ENCODE data around the gene IZUMO4.

Gene IZUMO4

GRCh38 chr19:2049741-2050348 lies 46.9 kb upstream of the IZUMO4 start:
- Histone ChIP-seq H3K4me1 (ENCODE audit: control extremely low read depth in 1 of 4, control insufficient read depth in 4 of 4, insufficient read depth in 4 of 4, low read length in 3 of 4) (peaks cover 0 to 50% (median 41%) of the 10 kb centered on the region in 4 experiments), H3K27ac (ENCODE audit: insufficient read depth in 1 of 2, low read depth in 1 of 2, low read length in 2 of 2, poor library complexity in 1 of 2, severe bottlenecking in 2 of 2) (peak overlapping the region; percentile 40 to 81), H3K27me3 (replicated peaks in 2 of 5; ENCODE audit: control insufficient read depth in 4 of 5, insufficient read depth in 5 of 5, low read length in 4 of 5) (no peaks in the 10 kb centered on the region), H3K4me3 (ENCODE audit: control insufficient read depth in 1 of 7, extremely low read depth in 1 of 7, insufficient read depth in 4 of 7, low read depth in 2 of 7, low read length in 6 of 7) (peak overlapping the region; percentile 58 to 94 (median 81)), H3K9me3 (ENCODE audit: control extremely low read depth in 1 of 5, control insufficient read depth in 4 of 5, insufficient read depth in 2 of 5, low read depth in 1 of 5, low read length in 4 of 5) (no peaks in the 10 kb centered on the region), H3K36me3 (ENCODE audit: control insufficient read depth in 4 of 4, insufficient read depth in 4 of 4, low read length in 3 of 4) (peaks cover 0 to 43% (median 28%) of the 10 kb centered on the region in 4 experiments)
- CTCF ChIA-PET = interaction anchor here (1.1 kb wide), 1 partner anchor 9 kb away, joined by 3 read pairs; no protein-coding TSS in a partner anchor
- WGBS (ENCODE audit: insufficient coverage) = 0% methylated on average over 9 of the region's 16 CpGs
- POLR2A ChIA-PET = interaction anchor here (1.1 to 2.1 kb wide), 3 partner anchors 7 to 45 kb away, joined by 3 to 14 read pairs (median 10); partner anchors contain the start of genes BTBD2 and MOB3A
- DNase-seq = peak; percentile 47 to 83 (median 80)

- ChIA-PET POLR2A (interaction anchor here (1.1 to 2.1 kb wide), 4 partner anchors 8 to 45 kb away, joined by 3 to 14 read pairs (median 7); partner anchors contain the start of genes BTBD2 and MOB3A), CTCF (interaction anchor here (1.1 kb wide), 1 partner anchor 10 kb away, joined by 3 read pairs; no protein-coding TSS in a partner anchor)
- H3K27me3 ChIP-seq (replicated peaks in 2 of 5; ENCODE audit: control insufficient read depth in 4 of 5, insufficient read depth in 5 of 5, low read length in 4 of 5) = no peaks in the 10 kb centered on the region
- peak overlapping the region; percentile 58 to 94 (median 81) for H3K4me3 ChIP-seq (ENCODE audit: control insufficient read depth in 1 of 7, extremely low read depth in 1 of 7, insufficient read depth in 4 of 7, low read depth in 2 of 7, low read length in 6 of 7)
- H3K9me3 ChIP-seq (ENCODE audit: control extremely low read depth in 1 of 5, control insufficient read depth in 4 of 5, insufficient read depth in 2 of 5, low read depth in 1 of 5, low read length in 4 of 5) = no peaks in the 10 kb centered on the region
- peaks cover 0 to 37% (median 24%) of the 10 kb centered on the region in 4 experiments for H3K36me3 ChIP-seq (ENCODE audit: control insufficient read depth in 4 of 4, insufficient read depth in 4 of 4, low read length in 3 of 4)
- DNase-seq = no peak
- 0% methylated on average over 38 of the region's 49 CpGs for WGBS (ENCODE audit: insufficient coverage)
- peak overlapping the region in 1 of 2 experiments; percentile 81 for H3K27ac ChIP-seq (ENCODE audit: insufficient read depth in 1 of 2, low read depth in 1 of 2, low read length in 2 of 2, poor library complexity in 1 of 2, severe bottlenecking in 2 of 2)
- H3K4me1 ChIP-seq (ENCODE audit: control extremely low read depth in 1 of 4, control insufficient read depth in 4 of 4, insufficient read depth in 4 of 4, low read length in 3 of 4) = peaks cover 0 to 47% (median 40%) of the 10 kb centered on the region in 4 experiments
Measured at GRCh38 chr19:2050349-2050990, 46.2 kb upstream of the IZUMO4 start.

GRCh38 chr19:2050991-2051772 lies 45.5 kb upstream of the IZUMO4 start, which contains the start of gene MKNK2:
Gene MKNK2 (minus strand): TSS chr19:2051244. CDS start chr19:2050851, 393 bp downstream.
- peaks cover 0 to 30% (median 17%) of the 10 kb centered on the region in 4 experiments for H3K36me3 ChIP-seq (ENCODE audit: control insufficient read depth in 4 of 4, insufficient read depth in 4 of 4, low read length in 3 of 4)
- peak within 1 kb of the TSS; percentile 46 to 81 for H3K27ac ChIP-seq (ENCODE audit: insufficient read depth in 1 of 2, low read depth in 1 of 2, low read length in 2 of 2, poor library complexity in 1 of 2, severe bottlenecking in 2 of 2)
- ChIA-PET POLR2A (interaction anchor here (0.6 to 2.1 kb wide), 10 partner anchors 9 to 44 kb away, joined by 4 to 14 read pairs (median 4); partner anchors contain the start of genes BTBD2 and MOB3A), CTCF (interaction anchor here (0.8 to 2.8 kb wide), 10 partner anchors 9 to 188 kb away, joined by 3 to 21 read pairs (median 3); no protein-coding TSS in a partner anchor)
- no peaks in the 10 kb centered on the region for H3K27me3 ChIP-seq (replicated peaks in 2 of 5; ENCODE audit: control insufficient read depth in 4 of 5, insufficient read depth in 5 of 5, low read length in 4 of 5)
- peak within 1 kb of the TSS; percentile 58 to 94 (median 81) for H3K4me3 ChIP-seq (ENCODE audit: control insufficient read depth in 1 of 7, extremely low read depth in 1 of 7, insufficient read depth in 4 of 7, low read depth in 2 of 7, low read length in 6 of 7)
- peak; percentile 79 to 88 (median 88) for DNase-seq
- H3K9me3 ChIP-seq (ENCODE audit: control extremely low read depth in 1 of 5, control insufficient read depth in 4 of 5, insufficient read depth in 2 of 5, low read depth in 1 of 5, low read length in 4 of 5) = no peaks in the 10 kb centered on the region
- 3% methylated on average over 80 of the region's 93 CpGs for WGBS (ENCODE audit: insufficient coverage)
- peaks cover 0 to 53% (median 47%) of the 10 kb centered on the region in 4 experiments for H3K4me1 ChIP-seq (ENCODE audit: control extremely low read depth in 1 of 4, control insufficient read depth in 4 of 4, insufficient read depth in 4 of 4, low read length in 3 of 4)

GRCh38 chr19:2051773-2052704 lies 44.7 kb upstream of the IZUMO4 start:
- peaks cover 0 to 21% (median 11%) of the 10 kb centered on the region in 4 experiments for H3K36me3 ChIP-seq (ENCODE audit: control insufficient read depth in 4 of 4, insufficient read depth in 4 of 4, low read length in 3 of 4)
- peak; percentile 43 to 88 (median 82) for DNase-seq
- peaks cover 0 to 60% (median 54%) of the 10 kb centered on the region in 4 experiments for H3K4me1 ChIP-seq (ENCODE audit: control extremely low read depth in 1 of 4, control insufficient read depth in 4 of 4, insufficient read depth in 4 of 4, low read length in 3 of 4)
- peak overlapping the region; percentile 46 to 78 for H3K27ac ChIP-seq (ENCODE audit: insufficient read depth in 1 of 2, low read depth in 1 of 2, low read length in 2 of 2, poor library complexity in 1 of 2, severe bottlenecking in 2 of 2)
- POLR2A ChIA-PET = interaction anchor here (0.6 to 2.1 kb wide), 12 partner anchors 8 to 38 kb away, joined by 3 to 14 read pairs (median 4); partner anchors contain the start of gene BTBD2
- 11% methylated on average over 9 of the region's 18 CpGs for WGBS (ENCODE audit: insufficient coverage)
- H3K9me3 ChIP-seq (ENCODE audit: control extremely low read depth in 1 of 5, control insufficient read depth in 4 of 5, insufficient read depth in 2 of 5, low read depth in 1 of 5, low read length in 4 of 5) = no peaks in the 10 kb centered on the region
- CTCF ChIA-PET = interaction anchor here (0.8 to 2.8 kb wide), 15 partner anchors 10 to 187 kb away, joined by 3 to 21 read pairs (median 3); no protein-coding TSS in a partner anchor
- no peaks in the 10 kb centered on the region for H3K27me3 ChIP-seq (replicated peaks in 2 of 5; ENCODE audit: control insufficient read depth in 4 of 5, insufficient read depth in 5 of 5, low read length in 4 of 5)
- peak overlapping the region in 5 of 7 experiments; percentile 26 to 81 (median 53) for H3K4me3 ChIP-seq (ENCODE audit: control insufficient read depth in 1 of 7, extremely low read depth in 1 of 7, insufficient read depth in 4 of 7, low read depth in 2 of 7, low read length in 6 of 7)

GRCh38 chr19:2053601-2054389 lies 42.9 kb upstream of the IZUMO4 start:
- H3K27ac ChIP-seq (ENCODE audit: insufficient read depth in 1 of 2, low read depth in 1 of 2, low read length in 2 of 2, poor library complexity in 1 of 2, severe bottlenecking in 2 of 2) = no peak overlapping the region
- no peaks in the 10 kb centered on the region for H3K27me3 ChIP-seq (replicated peaks in 2 of 5; ENCODE audit: control insufficient read depth in 4 of 5, insufficient read depth in 5 of 5, low read length in 4 of 5)
- no peaks in the 10 kb centered on the region for H3K9me3 ChIP-seq (ENCODE audit: control extremely low read depth in 1 of 5, control insufficient read depth in 4 of 5, insufficient read depth in 2 of 5, low read depth in 1 of 5, low read length in 4 of 5)
- 96% methylated on average over 20 of the region's 24 CpGs for WGBS (ENCODE audit: insufficient coverage)
- peaks cover 0 to 66% (median 58%) of the 10 kb centered on the region in 4 experiments for H3K4me1 ChIP-seq (ENCODE audit: control extremely low read depth in 1 of 4, control insufficient read depth in 4 of 4, insufficient read depth in 4 of 4, low read length in 3 of 4)
- ChIA-PET CTCF (interaction anchor here (0.8 to 2.8 kb wide), 6 partner anchors 8 to 130 kb away, joined by 3 to 21 read pairs (median 4); no protein-coding TSS in a partner anchor), POLR2A (no interaction called here)
- no peak for DNase-seq
- H3K4me3 ChIP-seq (ENCODE audit: control insufficient read depth in 1 of 7, extremely low read depth in 1 of 7, insufficient read depth in 4 of 7, low read depth in 2 of 7, low read length in 6 of 7) = no peak overlapping the region
- peaks cover 0 to 6% (median under 1%) of the 10 kb centered on the region in 4 experiments for H3K36me3 ChIP-seq (ENCODE audit: control insufficient read depth in 4 of 4, insufficient read depth in 4 of 4, low read length in 3 of 4)

Data from common myeloid progenitor, CD34-positive (primary cell).